Activated CD4-positive, alpha-beta T cell treated with anti-CD3 and anti-CD28 coated beads, Interleukin-2, amount 10 ng/mL, durations not matched to agents 7 days and 5 days (primary cell): ENCODE measurements around the gene IQCK. TPM values are rescaled to one million over a fixed set of nuclear protein-coding genes. Genes with fewer than 3 reads are reported as not detected.
"Not testable (repeated sequence)": the region's sequence is repeated elsewhere in the genome, so short reads cannot be mapped to it uniquely, and the experiment has no call there.

ENCODE experiments used
- CTCF ChIA-PET: fragments of 350-600 bp; sonication (Branson Sonifier 250); formaldehyde crosslinking; loops from one replicate; lab custom pipeline; 2021; ENCODE audit warnings: antibody characterized with exemption; lab: Charles Lee
- POLR2A ChIA-PET: fragments of 350-600 bp; sonication (Branson Sonifier 250); formaldehyde crosslinking; loops from one replicate; lab custom pipeline; 2021; ENCODE audit warnings: antibody characterized with exemption; lab: Charles Lee
- DNase-seq: peaks from one replicate; pipeline ENCODE4 v3.0.0-alpha.2; 2020
- H3K27ac Mint-ChIP-seq: one replicate; pipeline ENCODE4 v1.8.0; 2021; ENCODE audit warnings: mild to moderate bottlenecking, moderate library complexity, mixed read lengths
- H3K27me3 Mint-ChIP-seq: one replicate; pipeline ENCODE4 v1.8.0; 2021; ENCODE audit warnings: mixed read lengths
- H3K36me3 Mint-ChIP-seq: one replicate; pipeline ENCODE4 v1.8.0; 2021; ENCODE audit warnings: low read depth, mixed read lengths
- H3K4me1 Mint-ChIP-seq: one replicate; pipeline ENCODE4 v1.8.0; 2021; ENCODE audit warnings: mixed read lengths
- H3K4me3 Mint-ChIP-seq: one replicate; pipeline ENCODE4 v1.8.0; 2021; ENCODE audit warnings: mild to moderate bottlenecking, moderate library complexity, mixed read lengths
- H3K9me3 Mint-ChIP-seq: one replicate; pipeline ENCODE4 v1.8.0; 2021; ENCODE audit warnings: mixed read lengths
- total RNA-seq, 2 experiments: library from RNA; stranded (reverse); gene quantifications; one replicate each; pipeline ENCODE4 v1.2.3, GENCODE V29; 2021

IQCK gene
- total RNA-seq, 2 experiments from 2014 or later, result 1.1 to 1.5 TPM

DNA sequence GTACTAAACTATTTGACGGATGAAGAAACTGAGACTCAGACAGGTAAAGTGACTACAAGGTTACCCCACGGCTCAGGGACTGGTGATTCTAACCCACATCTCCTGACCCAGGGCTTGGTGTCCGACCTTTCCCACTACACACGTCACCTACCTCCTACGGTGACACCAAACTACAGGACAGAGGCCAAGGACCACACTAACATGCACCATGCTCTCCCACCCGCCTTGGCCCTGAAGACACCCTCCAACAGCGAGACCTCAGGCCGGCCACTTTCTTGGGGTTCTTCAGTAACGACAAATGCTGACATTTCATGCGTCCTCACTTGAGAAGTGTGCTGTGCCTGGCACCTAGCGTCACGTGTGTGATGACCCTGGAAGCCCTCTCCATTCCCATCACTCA lies 6.4 kb upstream of the IQCK start:
- peaks cover 31% of the 10 kb centered on the region for H3K36me3 Mint-ChIP-seq
- no peaks in the 10 kb centered on the region for H3K9me3 Mint-ChIP-seq
- DNase-seq, result no peak
- no peak overlapping the region for H3K27ac Mint-ChIP-seq
- no peak overlapping the region for H3K4me3 Mint-ChIP-seq
- ChIA-PET POLR2A (no interaction called here), CTCF (interaction anchor here (0.5 kb wide), 1 partner anchor 128 kb away, joined by 4 read pairs; no protein-coding TSS in a partner anchor)
- no peaks in the 10 kb centered on the region for H3K27me3 Mint-ChIP-seq
- peaks cover 9% of the 10 kb centered on the region for H3K4me1 Mint-ChIP-seq

DNA sequence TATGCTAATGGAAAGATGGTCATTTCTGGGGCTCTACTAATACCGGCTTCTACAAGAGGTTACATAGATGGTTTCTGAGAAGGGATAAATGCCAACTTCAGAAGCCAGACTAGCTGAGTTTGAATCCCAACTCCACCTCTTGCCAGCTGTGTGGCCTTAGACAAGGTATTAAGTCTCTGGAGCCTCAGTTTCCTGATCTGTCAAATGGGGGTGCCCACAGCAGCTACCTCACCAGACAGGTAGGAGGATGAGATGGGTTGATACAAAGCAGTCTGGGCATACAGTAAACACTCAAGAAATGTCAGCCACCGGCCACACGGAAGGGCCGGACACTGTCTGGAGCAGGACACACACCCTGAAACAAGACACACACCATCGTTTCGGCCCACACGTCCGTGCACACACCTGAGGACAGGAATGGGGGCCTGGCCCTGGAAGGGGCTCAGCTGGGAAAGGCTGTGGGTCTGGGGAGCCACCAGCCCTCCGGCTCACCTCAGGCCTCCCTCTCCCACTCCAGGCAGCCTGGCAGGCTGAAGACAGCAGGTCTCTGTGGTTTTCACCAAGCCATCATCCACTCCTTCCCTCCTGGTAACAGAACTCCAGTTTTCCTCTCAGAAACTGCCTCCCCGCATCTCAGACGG lies 5.5 kb upstream of the IQCK start:
- Mint-ChIP-seq H3K9me3 (no peaks in the 10 kb centered on the region), H3K4me3 (no peak overlapping the region), H3K27ac (no peak overlapping the region), H3K36me3 (peaks cover 34% of the 10 kb centered on the region), H3K4me1 (peaks cover 14% of the 10 kb centered on the region), H3K27me3 (no peaks in the 10 kb centered on the region)
- no peak for DNase-seq
- ChIA-PET CTCF (no interaction called here), POLR2A (no interaction called here)

GRCh38 chr16:19713697-19714096 lies 4.4 kb upstream of the IQCK start:
- H3K27me3 Mint-ChIP-seq, result no peaks in the 10 kb centered on the region
- H3K4me1 Mint-ChIP-seq, result peaks cover 14% of the 10 kb centered on the region
- H3K9me3 Mint-ChIP-seq, result no peaks in the 10 kb centered on the region
- H3K27ac Mint-ChIP-seq, result no peak overlapping the region
- no peak for DNase-seq
- H3K36me3 Mint-ChIP-seq, result peaks cover 34% of the 10 kb centered on the region
- POLR2A ChIA-PET, result no interaction called here
- H3K4me3 Mint-ChIP-seq, result no peak overlapping the region
- CTCF ChIA-PET, result interaction anchor here (0.8 to 1.0 kb wide), 2 partner anchors 10 to 150 kb away, joined by 3 read pairs; no protein-coding TSS in a partner anchor

GRCh38 chr16:19715566-19715965 lies 2.5 kb upstream of the IQCK start:
- H3K9me3 Mint-ChIP-seq, result no peaks in the 10 kb centered on the region
- peaks cover 22% of the 10 kb centered on the region for H3K36me3 Mint-ChIP-seq
- H3K4me1 Mint-ChIP-seq, result peaks cover 17% of the 10 kb centered on the region
- no peaks in the 10 kb centered on the region for H3K27me3 Mint-ChIP-seq
- POLR2A ChIA-PET, result no interaction called here
- CTCF ChIA-PET, result interaction anchor here (0.6 to 1.5 kb wide), 5 partner anchors 8 to 867 kb away, joined by 3 read pairs; no protein-coding TSS in a partner anchor
- H3K27ac Mint-ChIP-seq, result no peak overlapping the region
- H3K4me3 Mint-ChIP-seq, result no peak overlapping the region
- no peak for DNase-seq

GRCh38 chr16:19716183-19716582 lies 1.9 kb upstream of the IQCK start:
- H3K27ac Mint-ChIP-seq, result no peak overlapping the region
- ChIA-PET POLR2A (no interaction called here), CTCF (interaction anchor here (0.6 to 0.7 kb wide), 2 partner anchors 13 to 28 kb away, joined by 3 to 5 read pairs; no protein-coding TSS in a partner anchor)
- peaks cover 22% of the 10 kb centered on the region for H3K36me3 Mint-ChIP-seq
- H3K4me3 Mint-ChIP-seq, result peak overlapping the region; percentile 90
- no peak for DNase-seq
- H3K27me3 Mint-ChIP-seq, result no peaks in the 10 kb centered on the region
- peaks cover 17% of the 10 kb centered on the region for H3K4me1 Mint-ChIP-seq
- no peaks in the 10 kb centered on the region for H3K9me3 Mint-ChIP-seq

DNA sequence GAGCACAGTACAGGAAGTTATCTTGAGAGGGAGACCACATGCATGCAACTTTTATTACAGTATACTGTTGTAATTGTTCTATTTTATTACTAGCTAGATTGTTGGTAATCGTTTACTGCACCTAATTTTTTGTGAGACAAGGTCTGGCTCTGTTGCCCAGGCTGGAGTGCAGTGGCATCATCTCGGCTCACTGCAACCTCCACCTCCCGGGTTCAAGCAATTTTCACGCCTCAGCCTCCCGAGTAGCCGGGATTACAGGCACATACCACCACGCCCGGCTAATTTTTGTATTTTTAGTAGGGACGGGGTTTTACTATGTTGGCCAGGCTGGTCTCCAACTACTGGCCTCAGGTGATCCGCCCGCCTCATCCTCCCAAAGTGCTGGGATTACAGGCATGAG lies 1.3 kb upstream of the IQCK start:
- POLR2A ChIA-PET, H3K9me3 Mint-ChIP-seq: not testable (repeated sequence)
- CTCF ChIA-PET, result interaction anchor here (0.7 kb wide), 1 partner anchor 13 kb away, joined by 5 read pairs; no protein-coding TSS in a partner anchor

GRCh38 chr16:19717314-19717713 lies 757 bp upstream of the IQCK start:
- H3K4me3 Mint-ChIP-seq, result peak overlapping the region; percentile 90
- no peaks in the 10 kb centered on the region for H3K9me3 Mint-ChIP-seq
- peaks cover 16% of the 10 kb centered on the region for H3K36me3 Mint-ChIP-seq
- POLR2A ChIA-PET, result no interaction called here
- H3K4me1 Mint-ChIP-seq, result peaks cover 20% of the 10 kb centered on the region
- peak; percentile 16 for DNase-seq
- H3K27me3 Mint-ChIP-seq, result no peaks in the 10 kb centered on the region
- peak overlapping the region; percentile 84 for H3K27ac Mint-ChIP-seq
- CTCF ChIA-PET, result no interaction called here

More for the DNA sequence above, 1.3 kb upstream of the IQCK start:
- Mint-ChIP-seq H3K4me3 (peak overlapping the region; percentile 90), H3K36me3 (peaks cover 19% of the 10 kb centered on the region), H3K4me1 (peaks cover 18% of the 10 kb centered on the region)
- H3K27ac Mint-ChIP-seq, H3K27me3 Mint-ChIP-seq, DNase-seq: not testable (repeated sequence)

DNA sequence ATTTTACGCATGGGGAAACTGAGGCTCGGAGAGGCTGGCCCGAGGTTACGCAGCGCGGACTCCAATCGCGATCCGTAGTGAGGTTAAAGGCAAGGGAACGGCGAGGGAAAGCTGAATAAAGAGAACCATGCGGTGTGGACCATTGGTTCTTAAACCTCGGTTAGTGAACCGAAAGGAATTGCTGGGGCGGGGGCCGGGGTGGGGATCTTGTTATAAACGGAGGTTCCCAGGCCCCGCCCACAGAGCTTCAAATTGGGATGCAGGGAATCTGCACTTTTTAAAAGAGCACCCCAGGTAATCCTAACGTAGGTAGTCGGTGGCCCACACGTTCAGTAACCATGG lies 524 bp downstream of the IQCK start:
- DNase-seq, result no peak
- no peak overlapping the region for H3K27ac Mint-ChIP-seq
- H3K36me3 Mint-ChIP-seq, result peaks cover 16% of the 10 kb centered on the region
- H3K4me1 Mint-ChIP-seq, result peaks cover 20% of the 10 kb centered on the region
- ChIA-PET POLR2A (no interaction called here), CTCF (interaction anchor here (0.8 to 1.4 kb wide), 3 partner anchors 11 to 115 kb away, joined by 3 to 5 read pairs (median 3); no protein-coding TSS in a partner anchor)
- no peaks in the 10 kb centered on the region for H3K9me3 Mint-ChIP-seq
- no peaks in the 10 kb centered on the region for H3K27me3 Mint-ChIP-seq
- H3K4me3 Mint-ChIP-seq, result peak overlapping the region; percentile 90

- no peak overlapping the region for H3K27ac Mint-ChIP-seq
- ChIA-PET CTCF (no interaction called here), POLR2A (no interaction called here)
- no peak overlapping the region for H3K4me3 Mint-ChIP-seq
- no peaks in the 10 kb centered on the region for H3K36me3 Mint-ChIP-seq
- H3K4me1 Mint-ChIP-seq, result peaks cover 8% of the 10 kb centered on the region
- no peak for DNase-seq
- no peaks in the 10 kb centered on the region for H3K9me3 Mint-ChIP-seq
- no peaks in the 10 kb centered on the region for H3K27me3 Mint-ChIP-seq
Observed at GRCh38 chr16:19722269-19722952, 4.3 kb downstream of the IQCK start.

DNA sequence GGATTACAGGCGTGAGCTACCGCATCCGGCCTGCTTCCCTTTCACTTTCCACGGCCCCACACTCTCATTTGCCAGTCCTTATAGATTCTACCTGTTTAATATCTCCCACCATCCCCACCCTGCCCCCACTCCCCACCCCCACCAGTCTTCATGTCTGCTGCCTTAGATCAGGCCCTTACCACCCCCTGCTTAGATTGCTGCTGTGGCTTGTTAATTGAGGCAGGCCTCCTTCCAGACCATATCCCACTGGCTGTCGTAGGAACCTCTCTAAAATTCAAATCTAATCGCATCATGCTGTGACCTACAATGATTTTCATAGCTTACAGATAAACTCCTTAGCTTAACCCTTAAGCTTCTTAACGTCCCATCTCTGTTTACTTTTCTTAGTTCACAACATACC lies 4.9 kb downstream of the IQCK start:
- H3K4me1 Mint-ChIP-seq, result peaks cover 8% of the 10 kb centered on the region
- no peak overlapping the region for H3K4me3 Mint-ChIP-seq
- no peak for DNase-seq
- CTCF ChIA-PET, result interaction anchor here (1.0 to 1.1 kb wide), 2 partner anchors 8 to 184 kb away, joined by 3 read pairs; no protein-coding TSS in a partner anchor
- H3K36me3 Mint-ChIP-seq, result no peaks in the 10 kb centered on the region
- H3K27ac Mint-ChIP-seq, result no peak overlapping the region
- H3K27me3 Mint-ChIP-seq, result no peaks in the 10 kb centered on the region
- no peaks in the 10 kb centered on the region for H3K9me3 Mint-ChIP-seq
- POLR2A ChIA-PET, result no interaction called here

- H3K4me3 Mint-ChIP-seq, result no peak overlapping the region
- ChIA-PET POLR2A (no interaction called here), CTCF (interaction anchor here (0.5 to 1.0 kb wide), 2 partner anchors 10 to 111 kb away, joined by 3 read pairs; no protein-coding TSS in a partner anchor)
- H3K36me3 Mint-ChIP-seq, result no peaks in the 10 kb centered on the region
- no peak overlapping the region for H3K27ac Mint-ChIP-seq
- no peaks in the 10 kb centered on the region for H3K9me3 Mint-ChIP-seq
- no peaks in the 10 kb centered on the region for H3K27me3 Mint-ChIP-seq
- H3K4me1 Mint-ChIP-seq, result no peaks in the 10 kb centered on the region
- no peak for DNase-seq
Observed at GRCh38 chr16:19728636-19728965, 10.5 kb downstream of the IQCK start.

- Mint-ChIP-seq H3K27ac (no peak overlapping the region), H3K27me3 (no peaks in the 10 kb centered on the region), H3K4me3 (no peak overlapping the region), H3K4me1 (no peaks in the 10 kb centered on the region), H3K9me3 (no peaks in the 10 kb centered on the region), H3K36me3 (no peaks in the 10 kb centered on the region)
- CTCF ChIA-PET, result interaction anchor here (0.5 kb wide), 1 partner anchor 64 kb away, joined by 3 read pairs; no protein-coding TSS in a partner anchor
- POLR2A ChIA-PET, result no interaction called here
- DNase-seq, result no peak
Observed at GRCh38 chr16:19733551-19733950, 15.5 kb downstream of the IQCK start.
